ENCODE data around the gene PPIH.
"Not testable (repeated sequence)": the region's sequence is repeated elsewhere in the genome, so short reads cannot be mapped to it uniquely, and the experiment has no call there.

Gene PPIH

GRCh38 chr1:42657981-42658876 is at the start of gene PPIH:
Gene PPIH, plus strand, starts transcription at chr1:42658423. Its CDS starts 24 bp downstream, at chr1:42658447.
- peak; percentile 97 for DNase-seq

DNA sequence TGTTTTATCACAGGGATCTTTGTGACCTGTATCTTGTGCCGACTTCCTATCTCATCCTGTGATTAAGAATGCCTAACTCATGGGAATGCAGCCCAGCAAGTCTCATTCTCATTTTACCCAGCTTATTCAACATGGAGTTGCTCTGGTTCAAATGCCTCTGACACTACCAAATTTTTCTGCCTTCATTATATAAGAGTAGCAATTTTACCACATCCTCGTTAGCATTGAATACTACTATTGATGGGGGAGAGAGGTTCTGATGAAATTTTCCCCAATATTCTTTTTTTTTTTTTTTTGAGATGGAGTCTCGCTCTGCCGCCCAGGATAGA is 44.5 kb upstream of the PPIH start:
- no peak for DNase-seq

GRCh38 chr1:42618866-42619265 is 39.4 kb upstream of the PPIH start:
- DNase-seq, result no peak

- no peak for DNase-seq
Measured at GRCh38 chr1:42620307-42620706, 37.9 kb upstream of the PPIH start.

- DNase-seq, result not testable (repeated sequence)
Measured at GRCh38 chr1:42621180-42621579, 37.0 kb upstream of the PPIH start.

DNA sequence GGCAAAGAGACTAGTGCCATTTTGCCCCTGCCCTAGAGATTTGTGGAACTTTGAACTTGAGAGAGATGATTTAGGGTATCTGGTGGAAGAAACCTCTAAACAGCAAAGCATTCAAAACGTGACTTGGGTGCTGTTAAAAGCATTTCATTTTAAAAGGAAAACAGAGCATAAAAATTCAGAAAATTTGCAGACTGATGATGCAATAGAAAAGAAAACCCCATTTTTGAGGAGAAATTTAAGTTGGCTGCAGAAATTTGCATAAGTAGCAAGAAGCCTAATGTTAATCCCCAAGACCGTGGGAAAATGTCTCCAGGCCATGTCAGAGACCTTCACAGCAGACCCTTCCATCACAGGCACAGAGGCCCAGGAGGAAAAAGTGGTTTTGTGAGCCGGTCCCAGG is 31.0 kb upstream of the PPIH start:
- DNase-seq, result not testable (repeated sequence)

DNA sequence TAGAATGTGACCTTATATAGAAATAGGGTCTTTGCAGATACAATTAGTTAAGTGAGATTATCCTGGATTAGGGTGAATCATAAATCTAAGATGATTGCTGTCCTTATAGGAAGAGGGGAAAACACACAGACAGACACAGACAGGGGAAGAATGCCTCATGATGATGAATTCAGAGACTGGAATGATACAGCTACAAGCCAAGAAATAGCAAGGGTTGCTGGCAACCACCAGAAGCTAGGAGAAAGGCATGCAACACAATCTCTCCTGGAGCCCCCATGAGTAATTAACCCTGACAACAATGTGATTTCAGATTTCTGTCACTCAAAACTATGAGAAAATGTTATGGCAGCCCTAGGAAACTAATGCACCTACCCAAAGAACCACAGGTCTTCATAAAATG is 19.1 kb upstream of the PPIH start:
- no peak for DNase-seq

- DNase-seq, result no peak
Measured at GRCh38 chr1:42646056-42646455, 12.2 kb upstream of the PPIH start.

GRCh38 chr1:42657201-42657600 is 1.0 kb upstream of the PPIH start:
- no peak for DNase-seq

GRCh38 chr1:42658877-42659337 is 684 bp downstream of the PPIH start:
- DNase-seq, result no peak

GRCh38 chr1:42660907-42661500 is 2.8 kb downstream of the PPIH start:
- DNase-seq, result no peak

DNA sequence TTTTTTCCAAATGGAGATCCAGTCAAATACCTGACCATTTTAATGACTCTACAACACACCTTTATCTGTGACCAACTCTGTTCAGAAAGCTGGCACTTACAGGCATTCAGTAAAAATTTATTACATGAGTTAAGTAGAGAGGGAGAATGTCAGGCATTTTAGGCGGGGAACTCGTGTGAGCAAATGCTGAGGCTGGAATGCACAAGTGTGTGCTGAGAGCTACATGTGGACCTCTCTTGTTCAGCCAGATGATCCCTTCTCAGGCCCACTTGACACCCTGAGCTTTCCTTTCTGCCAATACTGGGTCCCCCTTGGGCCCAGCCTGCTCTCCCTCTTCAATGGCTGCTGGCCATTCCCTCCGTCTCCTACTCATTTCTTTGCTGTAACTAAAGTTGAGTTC is 11.7 kb downstream of the PPIH start:
- no peak for DNase-seq

DNA sequence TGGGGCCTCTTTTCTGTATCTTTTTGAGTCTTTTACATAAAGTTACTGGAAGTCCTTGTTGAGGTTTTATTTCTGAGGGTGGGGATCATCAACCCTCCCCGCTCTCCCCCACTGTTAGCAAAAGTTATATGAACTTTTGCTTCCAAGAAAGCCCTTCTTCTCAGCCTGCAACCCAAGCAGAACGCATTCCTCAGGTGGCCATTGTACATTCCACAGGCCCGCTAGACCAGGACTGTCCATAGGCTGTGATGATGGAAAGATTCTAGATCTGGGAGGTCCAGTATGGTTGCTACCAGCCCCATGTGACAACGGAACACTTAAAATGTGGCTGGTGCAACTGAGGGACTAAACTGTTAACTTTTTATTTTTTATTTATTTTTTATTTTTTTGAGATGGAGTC is 12.2 kb downstream of the PPIH start:
- no peak for DNase-seq

DNA sequence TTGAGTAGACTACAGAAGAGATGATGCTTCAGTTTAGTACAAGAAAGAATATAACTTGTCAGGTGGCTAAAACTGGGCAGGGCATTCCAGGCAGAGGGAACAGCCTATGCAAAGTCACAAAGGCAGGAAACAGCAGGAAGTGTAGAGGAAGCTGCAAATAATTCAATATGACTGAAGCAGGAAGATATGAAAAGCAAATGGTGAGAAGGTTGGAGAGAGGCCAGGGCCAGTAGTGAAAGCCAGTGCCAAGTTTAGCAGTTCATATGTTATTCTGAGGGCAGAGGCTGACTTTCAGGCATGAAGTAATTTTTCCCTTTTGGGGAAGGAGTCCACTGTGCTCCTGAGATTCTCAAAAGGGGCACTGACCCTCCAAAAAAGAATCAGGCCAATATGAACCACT is 16.0 kb downstream of the PPIH start:
- DNase-seq, result no peak

GRCh38 chr1:42674682-42675081 is 16.5 kb downstream of the PPIH start:
- no peak for DNase-seq

- DNase-seq, result no peak
Measured at GRCh38 chr1:42675467-42675866, 17.2 kb downstream of the PPIH start.

DNA sequence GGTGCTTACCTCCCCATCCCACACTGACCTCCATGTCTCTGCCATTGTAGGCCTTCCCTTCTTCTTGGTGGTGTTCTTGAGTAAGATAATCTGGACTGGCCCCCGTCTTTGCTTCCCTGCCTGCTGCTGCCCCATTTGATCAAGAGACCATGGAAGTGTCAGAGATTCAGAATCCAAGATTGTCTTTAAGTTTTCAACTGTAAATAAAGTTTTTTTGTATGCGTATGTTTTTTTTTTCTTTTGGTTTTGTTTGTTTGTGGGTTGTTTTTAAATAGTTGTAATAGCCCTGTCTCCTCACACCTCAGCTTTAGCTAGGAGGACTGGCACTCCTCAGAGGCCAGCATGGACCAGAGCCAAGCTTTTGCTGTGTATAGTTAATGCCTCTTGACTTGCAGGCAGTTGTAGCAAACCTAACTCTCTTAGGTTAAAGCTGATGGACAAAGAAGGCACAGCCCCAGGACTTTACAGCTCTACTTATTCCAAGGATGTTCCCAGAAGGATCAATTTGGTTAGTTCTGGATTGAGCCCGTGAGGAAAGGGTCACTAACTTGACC is 18.4 kb downstream of the PPIH start:
- DNase-seq, result no peak

DNA sequence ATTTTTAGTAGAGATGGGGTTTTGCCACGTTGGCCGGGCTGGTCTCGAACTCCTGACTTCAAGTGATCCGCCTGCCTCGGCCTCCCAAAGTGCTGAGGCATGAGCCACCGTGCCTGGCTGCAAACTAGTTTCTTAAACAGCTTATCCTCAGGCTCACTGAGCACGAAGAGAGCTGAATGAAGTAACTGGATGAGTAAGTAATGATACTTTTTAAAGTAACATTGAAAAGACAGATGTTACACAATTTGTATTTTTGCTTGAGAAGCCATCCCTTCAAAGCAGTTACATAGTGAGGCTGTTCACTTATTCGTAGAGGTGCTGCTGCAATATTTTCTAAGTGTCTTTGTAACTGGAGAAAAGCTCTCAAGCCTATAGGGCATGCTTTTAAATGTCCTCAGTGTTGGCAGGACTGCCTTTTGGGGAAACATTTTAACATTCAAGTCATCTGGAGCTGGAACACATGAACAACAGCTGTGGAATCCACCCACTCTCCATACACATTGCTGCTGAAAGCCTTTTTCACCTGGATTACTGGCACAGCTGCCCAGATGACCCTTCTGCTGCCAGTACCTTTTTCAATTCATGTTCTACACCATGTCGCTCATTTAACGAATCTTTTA is 21.3 kb downstream of the PPIH start:
- DNase-seq, result no peak

GRCh38 chr1:42680055-42680454 is 21.8 kb downstream of the PPIH start:
- DNase-seq, result no peak

DNA sequence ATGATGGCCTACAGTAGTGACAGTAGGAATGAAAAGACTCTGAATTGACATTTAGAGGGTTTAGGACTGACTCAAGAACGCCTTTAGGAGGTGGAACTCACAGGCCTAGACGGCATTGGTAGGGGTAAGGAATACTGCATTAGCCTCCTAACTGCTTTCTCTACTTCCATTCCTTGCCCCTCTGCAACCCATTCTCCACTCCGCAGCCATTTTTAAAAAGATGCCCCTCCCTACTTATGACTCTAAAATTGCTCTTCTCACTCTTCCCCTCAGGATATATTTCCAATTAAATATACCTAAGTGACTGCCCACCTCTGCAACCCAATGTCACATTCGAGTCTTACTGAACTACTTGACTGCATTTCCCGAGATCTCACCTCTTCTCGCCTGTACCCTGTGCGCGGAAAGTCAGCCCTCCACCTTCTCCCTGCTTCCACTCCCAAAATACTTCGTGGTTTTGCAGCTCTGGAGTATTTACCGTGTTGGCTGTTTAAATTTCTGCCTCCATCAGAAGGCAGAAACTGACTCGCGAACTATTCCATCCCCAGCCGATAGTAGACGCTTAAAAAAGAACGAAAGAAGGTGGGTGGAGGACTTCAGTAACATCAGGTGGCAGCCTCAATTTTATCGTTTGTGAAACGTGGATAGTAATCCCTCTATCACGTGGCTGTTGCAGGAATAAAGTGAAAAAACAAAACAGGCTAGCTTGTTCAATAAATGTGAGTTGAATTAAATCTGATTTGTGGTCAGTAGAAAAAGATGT is 22.9 kb downstream of the PPIH start:
- DNase-seq, result peak in 1 of 2 donors; percentile 37

- DNase-seq, result peak; percentile 95
Measured at GRCh38 chr1:42681741-42682483, 23.7 kb downstream of the PPIH start, which contains the start of gene YBX1. Gene YBX1, plus strand, starts transcription at chr1:42682418. Its CDS starts 148 bp downstream, at chr1:42682566.

- not testable (repeated sequence) for DNase-seq
Measured at GRCh38 chr1:42682484-42682738, 24.2 kb downstream of the PPIH start.

Measured in stimulated activated CD4-positive, alpha-beta T cell treated with anti-CD3 and anti-CD28 coated beads, Interleukin-2, amount 100 ng/mL, for 24 hours (primary cell).